ENCODE data around the gene ROR1.

GRCh38 chr1:64021066-64021465 is 247.2 kb downstream of the ROR1 start:
- TF ChIP-seq POLR2A (IDR thresholded peaks at IDR 0.05) (no peak), CTCF (IDR thresholded peaks at IDR 0.05) (no peak)
